Gastroesophageal sphincter (tissue), 4 donors: Measurements from ENCODE around the gene TRIM8. TPM values are rescaled to one million over a fixed set of nuclear protein-coding genes. Genes with fewer than 3 reads are reported as not detected.

Source experiments
- ATAC-seq: fragments of 150-250 bp; one replicate; pipeline ENCODE4 v1.9.1; 2016; ENCODE audit warnings: mild to moderate bottlenecking, moderate library complexity
- H3K27ac ChIP-seq, 4 donors: fragments of 200-600 bp; sonication (generic) in 3 of 4; 1 replicate in 3 of 4; 2 replicates in 1 of 4; pipeline ENCODE4 v1.5.1; 2016 to 2019
- H3K27me3 ChIP-seq: fragments of 200-600 bp; sonication (generic); one replicate; pipeline ENCODE4 v1.5.1; 2019
- H3K36me3 ChIP-seq, 2 donors: fragments of 200-600 bp; sonication (generic); one replicate each; pipeline ENCODE4 v1.5.1; 2019; ENCODE audit warnings: control low read depth in 1 of 2
- H3K4me1 ChIP-seq, 3 donors: fragments of 200-600 bp; sonication (generic); 1 replicate in 2 of 3; 2 replicates in 1 of 3; pipeline ENCODE4 v1.5.1; 2016 to 2019; ENCODE audit warnings: control low read depth in 2 of 3
- H3K4me3 ChIP-seq, 2 donors: fragments of 200-600 bp; sonication (generic); one replicate each; pipeline ENCODE4 v1.5.1; 2019; ENCODE audit warnings: mild to moderate bottlenecking in 1 of 2, moderate library complexity in 1 of 2
- H3K9me3 ChIP-seq, 3 donors: fragments of 200-600 bp; sonication (generic); one replicate each; pipeline ENCODE4 v1.5.1; 2017 to 2019; ENCODE audit warnings: control low read depth in 2 of 3
- CTCF ChIP-seq, 4 experiments: fragments of 200-600 bp in 2 of 4; fragments of 450-650 bp in 2 of 4; sonication (generic) in 1 of 4; IDR thresholded peaks; one replicate each; pipeline ENCODE4 v1.5.1; 2017 to 2019; ENCODE audit warnings: antibody characterized with exemption in 4 of 4, mild to moderate bottlenecking in 2 of 4, moderate library complexity in 2 of 4
- EP300 ChIP-seq: sonication (generic); formaldehyde crosslinking; IDR thresholded peaks from one replicate; pipeline ENCODE4 v1.6.1; 2017; ENCODE audit warnings: antibody characterized with exemption, mild to moderate bottlenecking
- POLR2A ChIP-seq, 2 donors: fragments of 450-650 bp; IDR thresholded peaks; one replicate each; pipeline ENCODE4 v1.6.1; 2017; ENCODE audit warnings: antibody characterized with exemption in 2 of 2, mild to moderate bottlenecking in 2 of 2, moderate library complexity in 1 of 2
- POLR2AphosphoS5 ChIP-seq: sonication (generic); formaldehyde crosslinking; IDR thresholded peaks from one replicate; pipeline ENCODE4 v1.6.1; 2017; ENCODE audit warnings: antibody characterized with exemption
- WGBS, 2 donors: methylation state at CpG; one replicate each; pipeline ENCODE4 v1.1.5; 2018; ENCODE audit warnings: low coverage in 1 of 2; 5-methylcytosine and 5-hydroxymethylcytosine counted together
- total RNA-seq, 4 donors: library from RNA; depleted of rRNA; stranded (reverse); fragments of >200 nt; gene quantifications; one replicate each; pipeline ENCODE4 v1.1.0, GENCODE V29; 2016

The TRIM8 gene
- total RNA-seq, 4 donors from 2014 or later: 96.7 to 171 (median 131) TPM

GRCh38 chr10:102614888-102615287 lies 29.4 kb upstream of the TRIM8 start:
- TF ChIP-seq POLR2AphosphoS5: no peak
- no peak for TF ChIP-seq CTCF (IDR thresholded peaks at IDR 0.05)
- ATAC-seq: no peak
- H3K27me3 ChIP-seq: no peaks in the 10 kb centered on the region
- peaks cover 3 to 96% (median 73%) of the 10 kb centered on the region in 3 donors for H3K4me1 ChIP-seq
- H3K27ac ChIP-seq: peak overlapping the region in 2 of 4 donors; percentile 66 to 70
- 100% methylated on average over 4 of the region's 5 CpGs; no CpG with 5 or more reads in 1 of the 2 donors for WGBS, 2 donors
- H3K9me3 ChIP-seq: no peaks in the 10 kb centered on the region
- peaks cover 0 to 31% of the 10 kb centered on the region in 2 donors for H3K36me3 ChIP-seq
- H3K4me3 ChIP-seq: no peak overlapping the region

- H3K36me3 ChIP-seq: peaks cover 0 to 31% of the 10 kb centered on the region in 2 donors
- peaks cover 3 to 100% (median 78%) of the 10 kb centered on the region in 3 donors for H3K4me1 ChIP-seq
- H3K27me3 ChIP-seq: no peaks in the 10 kb centered on the region
- WGBS, 2 donors: no CpG with 5 or more reads among the region's 7 CpGs
- H3K27ac ChIP-seq: peak overlapping the region in 3 of 4 donors; percentile 66 to 70 (median 68)
- no peak for ATAC-seq
- H3K4me3 ChIP-seq: no peak overlapping the region
- H3K9me3 ChIP-seq: no peaks in the 10 kb centered on the region
- no peak for TF ChIP-seq EP300
- no peak for TF ChIP-seq POLR2A (IDR thresholded peaks at IDR 0.05)
- peak in 1 of 4 experiments; percentile 36 for TF ChIP-seq CTCF (IDR thresholded peaks at IDR 0.05)
- TF ChIP-seq POLR2AphosphoS5: no peak
Measured at GRCh38 chr10:102615361-102615760, 28.9 kb upstream of the TRIM8 start.

GRCh38 chr10:102616066-102616770 lies 28.1 kb upstream of the TRIM8 start:
- Histone ChIP-seq H3K9me3 (no peaks in the 10 kb centered on the region), H3K4me1 (peaks cover 3 to 100% (median 84%) of the 10 kb centered on the region in 3 donors), H3K27ac (peak overlapping the region in 3 of 4 donors; percentile 66 to 70 (median 68)), H3K27me3 (no peaks in the 10 kb centered on the region), H3K4me3 (no peak overlapping the region), H3K36me3 (peaks cover 0 to 31% of the 10 kb centered on the region in 2 donors)
- no CpG with 5 or more reads among the region's 1 CpG for WGBS, 2 donors
- peak; percentile 81 for ATAC-seq
- TF ChIP-seq CTCF (IDR thresholded peaks at IDR 0.05): no peak
- TF ChIP-seq EP300: no peak
- TF ChIP-seq POLR2A (IDR thresholded peaks at IDR 0.05): no peak
- peak; percentile 36 for TF ChIP-seq POLR2AphosphoS5

GRCh38 chr10:102617041-102617440 lies 27.2 kb upstream of the TRIM8 start:
- ATAC-seq: no peak
- 82 to 100% methylated on average over 2 to 5 of the region's 9 CpGs for WGBS, 2 donors
- no peak for TF ChIP-seq EP300
- TF ChIP-seq POLR2AphosphoS5: no peak
- no peak for TF ChIP-seq POLR2A (IDR thresholded peaks at IDR 0.05)
- no peak for TF ChIP-seq CTCF (IDR thresholded peaks at IDR 0.05)
- H3K36me3 ChIP-seq: peaks cover 0 to 31% of the 10 kb centered on the region in 2 donors
- peak overlapping the region in 2 of 4 donors; percentile 68 to 70 for H3K27ac ChIP-seq
- H3K4me3 ChIP-seq: no peak overlapping the region
- H3K27me3 ChIP-seq: no peaks in the 10 kb centered on the region
- H3K4me1 ChIP-seq: peaks cover 3 to 100% (median 83%) of the 10 kb centered on the region in 3 donors
- no peaks in the 10 kb centered on the region for H3K9me3 ChIP-seq

- no peak for TF ChIP-seq POLR2AphosphoS5
- TF ChIP-seq POLR2A (IDR thresholded peaks at IDR 0.05): no peak
- no peak for TF ChIP-seq CTCF (IDR thresholded peaks at IDR 0.05)
- no peak for TF ChIP-seq EP300
- Histone ChIP-seq H3K36me3 (peaks cover 0 to 31% of the 10 kb centered on the region in 2 donors), H3K4me3 (no peak overlapping the region), H3K9me3 (no peaks in the 10 kb centered on the region), H3K4me1 (peaks cover 0 to 98% (median 75%) of the 10 kb centered on the region in 3 donors), H3K27ac (peak overlapping the region in 3 of 4 donors; percentile 28 to 70 (median 68)), H3K27me3 (no peaks in the 10 kb centered on the region)
- 92% methylated on average over 7 of the region's 8 CpGs; no CpG with 5 or more reads in 1 of the 2 donors for WGBS, 2 donors
- no peak for ATAC-seq
Measured at GRCh38 chr10:102617816-102618215, 26.5 kb upstream of the TRIM8 start.
